Subcutaneous abdominal adipose tissue (tissue), 5 donors: ENCODE data around the gene MAP3K21.

Experiments used
- H3K27ac ChIP-seq: one replicate; pipeline ENCODE4 v1.7.0; 2013; ENCODE audit warnings: low read depth, mild to moderate bottlenecking, inconsistent platforms, low read length, moderate library complexity
- H3K27me3 ChIP-seq, 5 donors: one replicate each; pipeline ENCODE4 v1.7.0; 2013; ENCODE audit warnings: low read length in 5 of 5, inconsistent platforms in 1 of 5; ENCODE audit not compliant: control insufficient read depth in 5 of 5, insufficient read depth in 4 of 5
- H3K36me3 ChIP-seq, 5 donors: one replicate each; pipeline ENCODE4 v1.7.0; 2013; ENCODE audit warnings: low read length in 5 of 5; ENCODE audit not compliant: control insufficient read depth in 5 of 5, insufficient read depth in 5 of 5
- H3K4me1 ChIP-seq, 5 donors: one replicate each; pipeline ENCODE4 v1.7.0; 2013; ENCODE audit warnings: low read length in 5 of 5, mild to moderate bottlenecking in 3 of 5, moderate library complexity in 1 of 5; ENCODE audit not compliant: control insufficient read depth in 5 of 5, insufficient read depth in 5 of 5
- H3K4me3 ChIP-seq, 5 donors: one replicate each; pipeline ENCODE4 v1.7.0; 2013; ENCODE audit warnings: low read length in 5 of 5, low read depth in 1 of 5
- H3K9ac ChIP-seq, 5 donors: one replicate each; pipeline ENCODE4 v1.7.0; 2013; ENCODE audit warnings: low read length in 5 of 5, mild to moderate bottlenecking in 4 of 5, moderate library complexity in 3 of 5
- H3K9me3 ChIP-seq, 5 donors: one replicate each; pipeline ENCODE4 v1.7.0; 2013; ENCODE audit warnings: low read length in 5 of 5; ENCODE audit not compliant: control insufficient read depth in 5 of 5
- donor health status: healthy.
- donor health status: healthy.
- donor health status: healthy.
- donor health status: healthy.
- donor health status: healthy.

Gene MAP3K21

DNA sequence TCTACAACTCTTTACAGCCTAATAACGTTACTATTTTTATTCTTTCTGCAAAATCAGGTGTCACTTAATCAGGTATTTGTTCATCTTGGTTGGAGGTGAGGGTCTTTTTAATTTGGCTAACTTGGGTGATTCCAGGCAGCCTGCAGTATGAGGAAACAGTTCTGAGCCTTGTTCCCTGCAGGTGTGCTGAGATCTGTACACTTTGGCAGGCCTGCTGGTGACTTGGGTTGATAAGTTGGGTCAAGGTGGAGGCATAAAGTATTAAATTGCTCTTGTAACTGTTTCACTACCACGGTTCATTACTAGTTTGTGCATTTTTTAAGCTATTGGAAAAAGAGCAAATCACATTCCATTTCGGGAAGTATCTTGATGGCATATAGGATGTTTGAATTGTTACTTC lies 10.0 kb downstream of the MAP3K21 start:
- Histone ChIP-seq H3K4me3 (no peak overlapping the region), H3K27ac (no peak overlapping the region), H3K9ac (no peak overlapping the region), H3K27me3 (no peaks in the 10 kb centered on the region), H3K4me1 (peaks cover 0 to 7% (median 0%) of the 10 kb centered on the region in 5 donors), H3K9me3 (no peaks in the 10 kb centered on the region), H3K36me3 (no peaks in the 10 kb centered on the region)

GRCh38 chr1:233338102-233338501 lies 10.6 kb downstream of the MAP3K21 start:
- no peak overlapping the region for H3K27ac ChIP-seq
- no peak overlapping the region for H3K9ac ChIP-seq
- H3K4me3 ChIP-seq = no peak overlapping the region
- H3K4me1 ChIP-seq = peaks cover 0 to 7% (median 0%) of the 10 kb centered on the region in 5 donors
- no peaks in the 10 kb centered on the region for H3K9me3 ChIP-seq
- no peaks in the 10 kb centered on the region for H3K27me3 ChIP-seq
- H3K36me3 ChIP-seq = no peaks in the 10 kb centered on the region

DNA sequence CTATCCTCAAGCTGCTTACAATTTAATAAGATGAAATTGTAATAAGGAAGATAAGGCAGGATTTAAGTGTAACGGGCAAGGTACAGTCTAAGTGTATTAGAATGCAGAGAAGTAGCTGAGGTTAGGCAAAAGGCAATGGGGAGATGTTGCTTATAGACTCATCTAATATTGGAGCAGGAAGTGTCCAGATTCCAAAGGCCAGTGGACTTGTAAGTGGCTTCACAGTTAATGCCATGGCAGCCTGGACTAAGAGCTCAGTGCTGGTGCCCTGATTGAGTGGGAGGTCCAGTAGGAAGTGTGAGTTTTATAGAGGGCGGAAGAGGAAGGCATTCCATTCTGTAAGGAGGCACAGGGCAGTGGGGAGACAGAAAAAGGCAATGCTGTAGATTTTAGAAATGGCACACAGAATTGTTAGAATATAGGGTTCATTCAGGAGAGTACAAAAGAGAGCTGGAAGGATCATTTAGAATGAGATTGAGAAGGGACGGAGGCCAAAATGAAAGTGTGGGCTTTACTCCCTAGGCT lies 12.6 kb downstream of the MAP3K21 start:
- Histone ChIP-seq H3K9me3 (no peaks in the 10 kb centered on the region), H3K4me1 (peaks cover 0 to 7% (median 0%) of the 10 kb centered on the region in 5 donors), H3K4me3 (no peak overlapping the region), H3K27me3 (no peaks in the 10 kb centered on the region), H3K9ac (no peak overlapping the region), H3K27ac (no peak overlapping the region), H3K36me3 (no peaks in the 10 kb centered on the region)

DNA sequence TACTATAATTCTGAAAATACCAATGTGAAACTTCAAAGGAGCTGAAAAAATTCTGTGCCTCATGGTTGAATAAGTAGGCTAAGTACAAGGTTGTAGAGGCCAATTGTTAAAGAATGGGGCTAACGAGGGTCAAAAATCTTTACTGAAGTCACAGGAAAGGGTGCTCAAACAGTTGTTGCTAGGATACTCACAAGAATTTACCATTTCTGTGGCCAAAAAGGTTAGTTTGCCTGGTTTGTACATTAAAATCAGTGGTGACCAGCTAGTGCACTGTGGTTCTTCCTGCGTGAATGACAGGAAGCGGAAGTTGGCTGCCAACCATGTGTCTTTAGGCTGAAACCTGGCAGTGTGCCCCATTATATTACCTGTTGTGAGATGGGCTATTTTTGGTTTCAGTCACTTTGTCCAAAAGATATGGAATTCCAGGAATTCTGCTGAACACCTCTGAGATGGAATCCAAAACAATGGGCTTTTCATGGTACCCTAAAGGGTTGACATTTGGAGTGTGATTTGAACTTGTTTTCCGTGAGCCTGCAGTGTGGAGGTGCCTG lies 13.5 kb downstream of the MAP3K21 start:
- H3K9me3 ChIP-seq = no peaks in the 10 kb centered on the region
- H3K4me1 ChIP-seq = peaks cover 0 to 7% (median 0%) of the 10 kb centered on the region in 5 donors
- no peaks in the 10 kb centered on the region for H3K36me3 ChIP-seq
- H3K9ac ChIP-seq = no peak overlapping the region
- no peak overlapping the region for H3K27ac ChIP-seq
- no peaks in the 10 kb centered on the region for H3K27me3 ChIP-seq
- H3K4me3 ChIP-seq = no peak overlapping the region

DNA sequence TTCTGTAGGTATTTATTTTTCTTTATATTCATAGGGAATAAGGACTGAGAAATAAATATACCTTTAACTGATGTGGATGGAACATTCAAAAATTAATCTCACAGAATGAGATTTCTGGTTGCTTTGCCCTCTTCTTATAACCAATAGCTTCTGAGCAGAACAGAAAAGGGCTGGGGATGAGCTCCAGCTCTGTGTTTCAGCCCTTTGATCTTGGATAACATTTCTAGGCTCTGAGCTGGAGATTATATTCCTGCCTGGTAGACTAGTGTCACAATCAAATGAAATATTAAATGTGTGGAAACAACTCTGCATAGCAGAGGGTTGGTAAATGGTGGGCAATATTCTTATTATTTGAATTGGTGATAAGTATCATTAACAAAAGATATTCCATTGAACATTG lies 14.6 kb downstream of the MAP3K21 start:
- Histone ChIP-seq H3K27me3 (no peaks in the 10 kb centered on the region), H3K36me3 (no peaks in the 10 kb centered on the region), H3K4me3 (no peak overlapping the region), H3K9me3 (no peaks in the 10 kb centered on the region), H3K27ac (no peak overlapping the region), H3K4me1 (peaks cover 0 to 7% (median 0%) of the 10 kb centered on the region in 5 donors), H3K9ac (no peak overlapping the region)

DNA sequence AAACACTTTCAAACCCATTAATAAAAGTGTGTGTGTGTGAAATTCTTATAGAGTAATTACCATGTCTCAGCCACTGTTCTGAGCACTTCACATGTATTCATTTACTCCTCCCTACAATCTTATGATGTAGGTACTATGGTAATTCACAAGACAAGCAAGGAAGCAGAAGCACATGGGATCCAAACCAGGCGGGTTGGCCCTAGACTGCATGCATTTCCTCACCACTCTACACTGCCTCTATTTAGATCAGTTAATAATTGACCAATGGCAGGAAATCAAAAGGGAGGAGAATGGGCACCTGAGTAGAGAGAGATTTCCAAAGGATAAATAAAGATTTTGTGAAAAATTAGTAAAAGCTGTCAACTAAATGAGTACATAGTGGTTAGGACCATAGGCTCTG lies 15.7 kb downstream of the MAP3K21 start:
- no peak overlapping the region for H3K9ac ChIP-seq
- H3K4me3 ChIP-seq = no peak overlapping the region
- H3K4me1 ChIP-seq = peaks cover 0 to 7% (median 0%) of the 10 kb centered on the region in 5 donors
- no peak overlapping the region for H3K27ac ChIP-seq
- no peaks in the 10 kb centered on the region for H3K27me3 ChIP-seq
- H3K36me3 ChIP-seq = no peaks in the 10 kb centered on the region
- H3K9me3 ChIP-seq = no peaks in the 10 kb centered on the region

- no peak overlapping the region for H3K9ac ChIP-seq
- H3K4me3 ChIP-seq = no peak overlapping the region
- H3K4me1 ChIP-seq = no peaks in the 10 kb centered on the region
- no peak overlapping the region for H3K27ac ChIP-seq
- no peaks in the 10 kb centered on the region for H3K27me3 ChIP-seq
- H3K9me3 ChIP-seq = no peaks in the 10 kb centered on the region
- no peaks in the 10 kb centered on the region for H3K36me3 ChIP-seq
Measured at GRCh38 chr1:233347338-233347737, 19.8 kb downstream of the MAP3K21 start.

- H3K27ac ChIP-seq = no peak overlapping the region
- no peak overlapping the region for H3K9ac ChIP-seq
- H3K9me3 ChIP-seq = no peaks in the 10 kb centered on the region
- H3K36me3 ChIP-seq = no peaks in the 10 kb centered on the region
- no peaks in the 10 kb centered on the region for H3K27me3 ChIP-seq
- H3K4me1 ChIP-seq = no peaks in the 10 kb centered on the region
- no peak overlapping the region for H3K4me3 ChIP-seq
Measured at GRCh38 chr1:233349137-233349536, 21.6 kb downstream of the MAP3K21 start.

DNA sequence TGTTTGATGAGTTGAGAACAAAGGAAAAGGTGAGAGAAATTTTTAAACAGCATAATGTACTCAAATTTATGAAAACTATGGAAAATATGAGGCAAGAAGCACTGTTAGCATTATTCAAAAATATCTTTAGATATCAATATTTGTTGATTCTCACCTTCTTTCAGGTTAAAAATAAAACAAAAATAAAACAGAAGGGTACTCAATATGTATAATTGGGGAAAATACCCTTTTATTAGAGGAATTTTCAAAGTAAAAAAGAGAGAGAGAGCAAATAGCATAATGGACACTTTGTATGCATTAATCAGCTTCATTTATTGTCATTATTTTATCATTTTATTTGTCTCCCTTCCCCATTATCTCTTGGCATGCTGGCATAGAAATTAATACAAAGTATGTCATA lies 27.5 kb downstream of the MAP3K21 start:
- H3K9me3 ChIP-seq = no peaks in the 10 kb centered on the region
- peaks cover 0 to 10% (median 0%) of the 10 kb centered on the region in 5 donors for H3K4me1 ChIP-seq
- H3K36me3 ChIP-seq = no peaks in the 10 kb centered on the region
- H3K9ac ChIP-seq = no peak overlapping the region
- H3K27me3 ChIP-seq = no peaks in the 10 kb centered on the region
- no peak overlapping the region for H3K4me3 ChIP-seq
- no peak overlapping the region for H3K27ac ChIP-seq

GRCh38 chr1:233355841-233356704 lies 28.5 kb downstream of the MAP3K21 start:
- no peak overlapping the region for H3K4me3 ChIP-seq
- H3K9ac ChIP-seq = no peak overlapping the region
- no peaks in the 10 kb centered on the region for H3K9me3 ChIP-seq
- no peak overlapping the region for H3K27ac ChIP-seq
- no peaks in the 10 kb centered on the region for H3K27me3 ChIP-seq
- H3K4me1 ChIP-seq = peaks cover 0 to 10% (median 0%) of the 10 kb centered on the region in 5 donors
- no peaks in the 10 kb centered on the region for H3K36me3 ChIP-seq
